Suprapubic skin (tissue), 4 donors: ENCODE measurements around the gene HOMER1.

Experiments used
- CTCF ChIP-seq, 2 donors: fragments of 200-600 bp in 1 of 2; fragments of 450-650 bp in 1 of 2; sonication (generic) in 1 of 2; IDR thresholded peaks; one replicate each; pipeline ENCODE4 v1.5.1; 2016 to 2019; ENCODE audit warnings: antibody characterized with exemption in 2 of 2, mild to moderate bottlenecking in 1 of 2, moderate library complexity in 1 of 2
- POLR2A ChIP-seq, 2 donors: fragments of 450-650 bp; IDR thresholded peaks; one replicate each; pipeline ENCODE4 v1.6.1; 2017; ENCODE audit warnings: antibody characterized with exemption in 2 of 2, mild to moderate bottlenecking in 2 of 2, moderate library complexity in 2 of 2
- POLR2AphosphoS5 ChIP-seq, 3 donors: sonication (generic); formaldehyde crosslinking; IDR thresholded peaks; one replicate each; pipeline ENCODE4 v1.6.1; 2017; ENCODE audit warnings: antibody characterized with exemption in 3 of 3

DNA sequence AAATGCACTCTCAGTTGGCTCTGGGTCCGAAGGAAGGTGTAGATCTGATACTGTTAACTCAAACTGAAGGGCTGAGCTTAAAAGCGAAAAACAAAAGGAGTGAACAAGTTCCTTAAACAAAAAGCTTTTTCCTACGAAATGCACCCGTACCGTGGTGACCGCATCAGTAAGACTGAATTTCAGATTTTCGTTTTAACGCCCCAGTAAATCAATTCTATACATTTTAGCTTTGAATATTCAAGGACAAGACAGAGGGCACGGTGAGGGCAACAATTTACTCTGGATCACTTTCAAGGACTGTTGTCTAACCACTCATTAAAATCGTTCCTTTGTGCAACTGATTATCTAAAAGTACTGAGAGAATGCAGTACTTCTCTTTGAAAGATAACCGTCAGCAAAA is 1.9 kb downstream of the HOMER1 start:
- TF ChIP-seq CTCF (IDR thresholded peaks at IDR 0.05), result no peak
- TF ChIP-seq POLR2A (IDR thresholded peaks at IDR 0.05), result no peak
- no peak for TF ChIP-seq POLR2AphosphoS5 (IDR thresholded peaks at IDR 0.05)
